ENCODE data around the gene ZSCAN25. TPM values are rescaled to one million over a fixed set of nuclear protein-coding genes. Genes with fewer than 3 reads are reported as not detected.

Gene ZSCAN25
- total RNA-seq, 1 donor from 2014 or later = 9.0 TPM

DNA sequence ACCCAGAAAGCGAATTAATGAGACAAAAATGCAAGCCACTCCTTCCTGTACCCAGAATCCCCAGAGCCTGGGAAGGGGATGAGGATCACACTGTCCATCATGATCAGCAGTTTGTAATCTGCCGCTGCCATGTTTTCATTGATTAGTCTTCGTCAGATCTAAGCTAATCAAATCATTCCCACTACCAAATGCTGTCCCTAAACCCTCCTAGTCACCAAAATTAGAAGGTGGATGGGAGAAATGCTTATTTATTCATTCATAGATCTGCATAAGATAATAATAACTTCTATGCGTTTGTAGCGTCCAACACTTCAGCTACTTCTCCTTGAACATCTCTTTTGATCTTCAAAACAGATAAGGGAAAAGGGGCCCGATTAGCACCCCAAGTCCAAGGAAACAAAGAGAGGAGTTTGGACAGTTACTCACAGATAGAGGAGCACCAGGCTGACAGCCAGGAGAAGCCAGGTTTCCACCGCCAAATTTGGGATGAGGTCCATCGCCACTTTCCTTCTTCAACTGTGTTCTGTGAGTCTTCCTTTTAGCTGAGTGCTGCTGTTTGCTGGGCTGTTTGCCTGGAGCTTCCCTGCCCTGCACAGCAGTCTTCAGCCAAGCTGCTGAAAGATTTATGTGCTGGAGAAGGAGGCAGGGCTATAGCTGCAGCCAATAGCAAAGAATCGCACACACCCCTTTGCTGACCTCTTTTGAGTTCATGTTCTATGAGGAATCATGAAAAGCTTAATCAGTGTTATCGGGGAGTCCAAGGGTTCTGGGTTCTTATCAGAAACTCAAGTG, 62.9 kb downstream of the ZSCAN25 start, which contains the start of gene CYP3A5:
CYP3A5 (minus strand) TSS at position 597 of the 792 bp plus-strand sequence; CDS start at position 497, 100 bp downstream.
- TF ChIP-seq, protein P1, sequence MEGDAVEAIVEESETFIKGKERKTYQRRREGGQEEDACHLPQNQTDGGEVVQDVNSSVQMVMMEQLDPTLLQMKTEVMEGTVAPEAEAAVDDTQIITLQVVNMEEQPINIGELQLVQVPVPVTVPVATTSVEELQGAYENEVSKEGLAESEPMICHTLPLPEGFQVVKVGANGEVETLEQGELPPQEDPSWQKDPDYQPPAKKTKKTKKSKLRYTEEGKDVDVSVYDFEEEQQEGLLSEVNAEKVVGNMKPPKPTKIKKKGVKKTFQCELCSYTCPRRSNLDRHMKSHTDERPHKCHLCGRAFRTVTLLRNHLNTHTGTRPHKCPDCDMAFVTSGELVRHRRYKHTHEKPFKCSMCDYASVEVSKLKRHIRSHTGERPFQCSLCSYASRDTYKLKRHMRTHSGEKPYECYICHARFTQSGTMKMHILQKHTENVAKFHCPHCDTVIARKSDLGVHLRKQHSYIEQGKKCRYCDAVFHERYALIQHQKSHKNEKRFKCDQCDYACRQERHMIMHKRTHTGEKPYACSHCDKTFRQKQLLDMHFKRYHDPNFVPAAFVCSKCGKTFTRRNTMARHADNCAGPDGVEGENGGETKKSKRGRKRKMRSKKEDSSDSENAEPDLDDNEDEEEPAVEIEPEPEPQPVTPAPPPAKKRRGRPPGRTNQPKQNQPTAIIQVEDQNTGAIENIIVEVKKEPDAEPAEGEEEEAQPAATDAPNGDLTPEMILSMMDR (IDR thresholded peaks at IDR 0.05; ENCODE audit: borderline replicate concordance) = no peak
- peaks cover 14% of the 10 kb centered on the region for H3K9me3 ChIP-seq (replicated peaks)
- H3K36me3 ChIP-seq = no peaks in the 10 kb centered on the region
- DNase-seq = no peak
- peaks cover 9% of the 10 kb centered on the region for H3K4me1 ChIP-seq
- H3K27ac ChIP-seq (replicated peaks) = no peak within 1 kb of the TSS
- H3K27me3 ChIP-seq (ENCODE audit: low read depth) = no peaks in the 10 kb centered on the region
- H3K4me3 ChIP-seq = no peak within 1 kb of the TSS
- intact Hi-C loops (cut with micrococcal nuclease) = no loop called here

Other genes with a start within 250 kb of the ZSCAN25 start
- gene ARPC1B, start 242.2 kb upstream of the ZSCAN25 start, total RNA-seq = 33.6 TPM
- 93.2 TPM for gene PDAP1, start 208.3 kb upstream of the ZSCAN25 start, total RNA-seq
- 43.9 TPM for gene BUD31, start 208.0 kb upstream of the ZSCAN25 start, total RNA-seq
- 4.3 TPM for gene PTCD1, start 178.1 kb upstream of the ZSCAN25 start, total RNA-seq
- 17.9 TPM for gene CPSF4, start 178.0 kb upstream of the ZSCAN25 start, total RNA-seq
- 834 TPM for gene ATP5MF, start 150.8 kb upstream of the ZSCAN25 start, total RNA-seq
- 3.3 TPM for gene ZNF789, start 144.1 kb upstream of the ZSCAN25 start, total RNA-seq
- gene ZNF394, start 116.7 kb upstream of the ZSCAN25 start, total RNA-seq = 15.6 TPM
- gene ZKSCAN5, start 112.3 kb upstream of the ZSCAN25 start, total RNA-seq = 6.0 TPM
- 6.4 TPM for gene FAM200A, start 64.8 kb upstream of the ZSCAN25 start, total RNA-seq
- gene ZNF655, start 58.3 kb upstream of the ZSCAN25 start, total RNA-seq = 26.1 TPM
- not detected for gene TMEM225B, start 18.7 kb upstream of the ZSCAN25 start, total RNA-seq
- not detected for gene CYP3A5, start 63.0 kb downstream of the ZSCAN25 start, total RNA-seq
- gene CYP3A7, start 118.2 kb downstream of the ZSCAN25 start, total RNA-seq = not detected
- not detected for gene CYP3A4, start 167.2 kb downstream of the ZSCAN25 start, total RNA-seq
- gene CYP3A43, start 211.1 kb downstream of the ZSCAN25 start, total RNA-seq = not detected